Endothelial cell of umbilical vein (primary cell): ENCODE measurements around the gene SLC7A11.

Source experiments
- EZH2 ChIP-seq: IDR thresholded peaks from 2 replicates; pipeline ENCODE4 v1.6.1; 2012; ENCODE audit warnings: borderline replicate concordance, low read depth, mild to moderate bottlenecking, moderate library complexity, low read length, inconsistent platforms; ENCODE audit not compliant: severe bottlenecking
- POLR2AphosphoS5 ChIP-seq: IDR thresholded peaks from 2 replicates; pipeline ENCODE4 v1.6.1; 2012; ENCODE audit warnings: low read depth, mild to moderate bottlenecking, control low read depth, low read length, moderate library complexity; ENCODE audit not compliant: insufficient read depth
- TF ChIP-seq, protein P1 (sequence below), 2 donors: IDR thresholded peaks; 1 replicate in 1 of 2; 2 replicates in 1 of 2; pipeline ENCODE4 v1.5.1; 2011; ENCODE audit warnings: low read length in 2 of 2, mild to moderate bottlenecking in 2 of 2, moderate library complexity in 2 of 2, control low read depth in 1 of 2, inconsistent platforms in 1 of 2, low read depth in 1 of 2; ENCODE audit not compliant: insufficient read depth in 1 of 2; ENCODE audit errors: extremely low read depth in 1 of 2

DNA sequence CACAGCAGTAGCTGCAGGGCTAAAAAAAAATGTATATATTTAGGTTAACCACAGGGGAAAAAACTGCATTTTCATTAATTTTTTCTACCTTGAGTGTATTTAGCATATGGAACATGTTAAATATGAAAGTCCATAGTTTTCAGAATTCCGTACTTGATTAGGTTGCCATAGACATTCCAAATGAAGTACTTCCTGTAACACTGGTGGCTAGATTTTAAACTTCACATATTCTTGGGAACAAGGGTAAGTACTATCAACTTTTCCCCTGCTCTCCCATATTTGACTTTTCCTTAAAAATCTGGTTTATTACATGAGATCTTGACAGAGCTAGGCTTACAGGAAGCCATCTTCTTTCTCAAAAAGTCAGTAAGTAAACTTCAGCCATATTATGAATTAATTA is 9.8 kb downstream of the SLC7A11 start:
- TF ChIP-seq EZH2 (no peak), POLR2AphosphoS5 (no peak)
- TF ChIP-seq, protein P1, sequence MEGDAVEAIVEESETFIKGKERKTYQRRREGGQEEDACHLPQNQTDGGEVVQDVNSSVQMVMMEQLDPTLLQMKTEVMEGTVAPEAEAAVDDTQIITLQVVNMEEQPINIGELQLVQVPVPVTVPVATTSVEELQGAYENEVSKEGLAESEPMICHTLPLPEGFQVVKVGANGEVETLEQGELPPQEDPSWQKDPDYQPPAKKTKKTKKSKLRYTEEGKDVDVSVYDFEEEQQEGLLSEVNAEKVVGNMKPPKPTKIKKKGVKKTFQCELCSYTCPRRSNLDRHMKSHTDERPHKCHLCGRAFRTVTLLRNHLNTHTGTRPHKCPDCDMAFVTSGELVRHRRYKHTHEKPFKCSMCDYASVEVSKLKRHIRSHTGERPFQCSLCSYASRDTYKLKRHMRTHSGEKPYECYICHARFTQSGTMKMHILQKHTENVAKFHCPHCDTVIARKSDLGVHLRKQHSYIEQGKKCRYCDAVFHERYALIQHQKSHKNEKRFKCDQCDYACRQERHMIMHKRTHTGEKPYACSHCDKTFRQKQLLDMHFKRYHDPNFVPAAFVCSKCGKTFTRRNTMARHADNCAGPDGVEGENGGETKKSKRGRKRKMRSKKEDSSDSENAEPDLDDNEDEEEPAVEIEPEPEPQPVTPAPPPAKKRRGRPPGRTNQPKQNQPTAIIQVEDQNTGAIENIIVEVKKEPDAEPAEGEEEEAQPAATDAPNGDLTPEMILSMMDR (IDR thresholded peaks at IDR 0.05; ENCODE audit: extremely low read depth in 1 of 2, insufficient read depth in 1 of 2, low read depth in 1 of 2, low read length in 2 of 2) = no peak
